ENCODE data around the gene TRUB2.

TRUB2 gene

DNA sequence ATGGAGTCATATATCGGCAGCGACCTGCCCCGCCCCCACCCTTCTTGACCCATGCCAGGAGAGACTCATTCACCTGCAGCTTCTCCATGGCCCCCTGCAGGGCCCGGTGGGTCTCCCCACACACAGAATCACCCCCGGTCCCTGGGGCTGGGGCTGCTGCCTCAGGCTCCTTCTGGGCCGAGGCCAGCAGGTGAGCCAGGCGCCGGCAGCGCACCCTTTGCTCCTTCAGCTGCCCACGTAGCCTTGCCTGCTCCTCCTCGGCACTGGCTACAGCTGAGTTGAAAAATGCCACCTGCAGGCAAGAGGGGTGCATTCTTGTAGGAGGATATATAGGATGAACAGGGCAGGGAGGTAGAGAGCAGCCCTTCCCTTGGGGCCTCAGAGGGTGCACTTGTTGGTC lies 64.3 kb downstream of the TRUB2 start:
- TF ChIP-seq, protein P1, sequence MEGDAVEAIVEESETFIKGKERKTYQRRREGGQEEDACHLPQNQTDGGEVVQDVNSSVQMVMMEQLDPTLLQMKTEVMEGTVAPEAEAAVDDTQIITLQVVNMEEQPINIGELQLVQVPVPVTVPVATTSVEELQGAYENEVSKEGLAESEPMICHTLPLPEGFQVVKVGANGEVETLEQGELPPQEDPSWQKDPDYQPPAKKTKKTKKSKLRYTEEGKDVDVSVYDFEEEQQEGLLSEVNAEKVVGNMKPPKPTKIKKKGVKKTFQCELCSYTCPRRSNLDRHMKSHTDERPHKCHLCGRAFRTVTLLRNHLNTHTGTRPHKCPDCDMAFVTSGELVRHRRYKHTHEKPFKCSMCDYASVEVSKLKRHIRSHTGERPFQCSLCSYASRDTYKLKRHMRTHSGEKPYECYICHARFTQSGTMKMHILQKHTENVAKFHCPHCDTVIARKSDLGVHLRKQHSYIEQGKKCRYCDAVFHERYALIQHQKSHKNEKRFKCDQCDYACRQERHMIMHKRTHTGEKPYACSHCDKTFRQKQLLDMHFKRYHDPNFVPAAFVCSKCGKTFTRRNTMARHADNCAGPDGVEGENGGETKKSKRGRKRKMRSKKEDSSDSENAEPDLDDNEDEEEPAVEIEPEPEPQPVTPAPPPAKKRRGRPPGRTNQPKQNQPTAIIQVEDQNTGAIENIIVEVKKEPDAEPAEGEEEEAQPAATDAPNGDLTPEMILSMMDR (IDR thresholded peaks at IDR 0.05; ENCODE audit: insufficient read depth, low read length, missing control alignments), result no peak
- no peak overlapping the region for H3K4me3 ChIP-seq (ENCODE audit: low read depth, low read length)
- CTCF ChIA-PET, result no interaction called here
- POLR2A ChIA-PET, result interaction anchor here (1.0 kb wide), 1 partner anchor 11 kb away, joined by 3 read pairs; no protein-coding TSS in a partner anchor
- DNase-seq (ENCODE audit: low read depth, low spot score), result no peak

DNA sequence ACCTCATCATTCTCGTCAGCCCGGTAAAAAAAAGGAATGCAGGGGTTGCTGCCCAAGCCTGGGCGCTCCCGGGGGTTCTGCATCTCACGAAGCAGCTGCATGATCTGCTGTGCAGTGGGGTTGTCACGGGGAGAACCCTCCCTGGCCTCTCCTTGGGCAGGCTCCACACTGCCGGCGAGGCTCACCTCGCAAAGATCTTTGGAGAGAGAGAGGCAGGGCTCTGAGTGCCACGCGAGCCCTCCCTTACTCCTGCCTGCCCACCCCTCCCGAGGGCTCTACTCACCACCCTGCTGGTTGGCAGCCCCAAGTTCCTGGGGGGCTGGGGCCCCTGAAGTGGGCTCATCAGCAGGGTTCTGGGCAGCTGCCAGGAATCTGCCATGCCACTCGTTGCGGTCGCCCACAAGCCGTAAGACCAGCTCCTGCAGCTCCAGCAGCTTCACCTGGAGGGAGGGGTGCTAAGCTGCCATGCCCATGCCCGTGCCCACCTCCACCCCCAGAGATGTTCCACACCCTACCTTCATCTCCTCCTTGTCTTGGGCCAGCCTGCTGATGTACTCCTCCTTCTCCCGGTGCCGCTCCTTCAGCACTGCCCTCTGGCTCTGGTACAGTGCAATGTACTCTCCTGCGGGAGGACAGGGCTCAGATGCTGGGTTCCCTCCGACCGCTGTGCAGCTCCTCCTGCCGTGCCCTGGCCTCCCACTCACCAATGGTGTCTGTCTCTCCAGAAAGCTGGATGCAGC lies 65.0 kb downstream of the TRUB2 start:
- ChIA-PET POLR2A (interaction anchor here (1.0 kb wide), 1 partner anchor 12 kb away, joined by 3 read pairs; no protein-coding TSS in a partner anchor), CTCF (interaction anchor here (2.3 to 3.0 kb wide), 2 partner anchors 9 to 21 kb away, joined by 9 to 32 read pairs; no protein-coding TSS in a partner anchor)

More for the DNA sequence above, 65.0 kb downstream of the TRUB2 start:
- TF ChIP-seq, protein P1 (IDR thresholded peaks at IDR 0.05; ENCODE audit: insufficient read depth, low read length, missing control alignments), result no peak
- DNase-seq (ENCODE audit: low read depth, low spot score), result no peak
- no peak overlapping the region for H3K4me3 ChIP-seq (ENCODE audit: low read depth, low read length)
